Raji (cell line): ENCODE measurements around the gene PATJ.

Experiments
- POLR2A ChIP-seq: IDR thresholded peaks from 2 replicates; pipeline ENCODE4 v1.6.1; 2011; ENCODE audit warnings: low read depth, low read length, control low read depth; ENCODE audit not compliant: insufficient read depth

The PATJ gene

GRCh38 chr1:61953790-61954150, 211.5 kb downstream of the PATJ start:
- no peak for TF ChIP-seq POLR2A

GRCh38 chr1:61955261-61955660, 213.0 kb downstream of the PATJ start:
- TF ChIP-seq POLR2A, result no peak

DNA sequence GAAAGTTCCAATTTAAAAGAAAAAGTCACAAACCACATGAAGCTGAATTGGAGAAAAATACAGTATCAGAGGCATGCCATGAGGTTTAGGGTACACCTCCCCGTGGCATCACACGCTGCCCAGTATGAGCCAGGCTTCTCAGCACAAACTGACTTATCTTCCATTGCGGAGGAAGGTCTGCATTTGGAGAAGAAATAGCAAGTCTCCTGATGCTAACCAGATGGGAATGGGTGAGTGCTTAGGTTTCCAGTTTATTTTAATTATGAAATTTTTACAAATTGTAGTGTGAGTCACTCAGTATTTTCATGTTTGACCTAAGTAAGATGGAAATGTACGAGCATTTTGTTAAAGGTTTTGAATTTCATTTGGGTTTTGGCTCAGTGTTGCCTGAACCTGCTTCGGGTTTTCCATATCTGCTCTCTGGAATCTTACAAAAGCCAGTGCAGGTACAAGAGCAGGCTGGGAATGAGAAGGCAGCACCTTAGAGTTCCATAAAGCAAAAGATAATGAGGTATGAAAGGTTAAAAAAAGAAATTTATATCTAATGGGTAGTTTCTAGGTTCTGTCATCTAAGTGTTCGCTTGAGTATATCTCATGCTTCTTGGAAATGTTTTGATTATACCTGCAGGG, 213.9 kb downstream of the PATJ start:
- no peak for TF ChIP-seq POLR2A

- TF ChIP-seq POLR2A, result no peak
Observed at GRCh38 chr1:61956784-61957183, 214.5 kb downstream of the PATJ start.

- TF ChIP-seq POLR2A, result no peak
Observed at GRCh38 chr1:61961009-61961408, 218.7 kb downstream of the PATJ start.

DNA sequence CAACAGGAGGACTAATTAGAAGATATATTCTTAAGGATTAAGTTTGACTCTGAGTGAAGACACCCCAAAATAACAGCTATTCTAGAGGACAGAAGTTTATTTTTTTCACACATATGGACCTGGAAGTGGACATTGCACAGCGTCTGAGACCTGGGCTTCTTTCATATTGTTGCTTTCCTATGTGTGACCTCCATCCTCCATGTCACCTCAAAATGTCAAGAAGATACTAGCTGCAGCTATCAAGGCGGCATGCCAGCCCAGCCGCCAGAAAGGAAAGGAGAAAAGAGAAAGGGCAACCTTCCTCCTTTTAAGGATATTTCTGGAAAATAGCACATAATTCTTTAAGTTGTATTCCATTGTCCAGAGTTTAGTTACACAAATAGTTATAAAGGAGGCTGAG, 220.4 kb downstream of the PATJ start:
- TF ChIP-seq POLR2A, result no peak

DNA sequence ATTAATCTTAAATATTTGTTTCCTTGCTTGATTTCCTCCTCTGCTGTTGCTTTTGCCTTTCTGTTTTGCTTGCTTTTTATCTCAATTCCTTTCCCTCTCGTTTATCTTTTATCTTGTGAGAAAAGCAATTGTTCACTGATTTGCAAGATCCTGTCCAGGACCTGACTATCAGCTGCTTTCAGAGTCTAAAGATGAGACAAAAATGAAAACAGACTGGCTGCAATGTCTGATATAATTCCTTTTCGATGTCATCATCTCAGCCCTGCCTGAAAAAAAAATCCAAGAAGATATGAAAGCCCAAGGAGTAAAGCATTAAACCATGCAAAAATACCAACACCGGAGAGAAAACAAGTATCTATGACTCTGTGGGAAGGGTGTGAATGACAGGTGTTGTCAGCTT, 225.5 kb downstream of the PATJ start:
- no peak for TF ChIP-seq POLR2A

- TF ChIP-seq POLR2A, result no peak
Observed at GRCh38 chr1:61968869-61969268, 226.6 kb downstream of the PATJ start.

GRCh38 chr1:61973100-61973837, 231.0 kb downstream of the PATJ start:
- no peak for TF ChIP-seq POLR2A

- no peak for TF ChIP-seq POLR2A
Observed at GRCh38 chr1:61975638-61976037, 233.4 kb downstream of the PATJ start.

DNA sequence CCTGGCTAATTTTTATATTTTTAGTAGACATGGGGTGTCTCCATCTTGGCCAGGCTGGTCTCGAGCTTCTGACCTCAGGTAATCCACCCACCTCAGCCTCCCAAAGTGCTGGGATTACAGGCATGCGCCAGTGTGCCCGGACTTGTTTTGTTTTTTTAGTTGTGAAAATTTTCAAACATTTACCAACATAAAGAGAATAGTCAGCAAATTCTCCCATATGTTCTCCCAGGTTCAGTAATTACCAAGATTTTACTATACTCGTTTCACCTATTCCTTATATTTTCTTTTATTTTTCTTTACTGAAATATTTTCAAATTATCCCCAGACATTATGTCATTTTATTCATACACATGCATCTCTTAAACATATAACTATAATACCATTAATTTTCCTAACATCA, 234.3 kb downstream of the PATJ start:
- no peak for TF ChIP-seq POLR2A

DNA sequence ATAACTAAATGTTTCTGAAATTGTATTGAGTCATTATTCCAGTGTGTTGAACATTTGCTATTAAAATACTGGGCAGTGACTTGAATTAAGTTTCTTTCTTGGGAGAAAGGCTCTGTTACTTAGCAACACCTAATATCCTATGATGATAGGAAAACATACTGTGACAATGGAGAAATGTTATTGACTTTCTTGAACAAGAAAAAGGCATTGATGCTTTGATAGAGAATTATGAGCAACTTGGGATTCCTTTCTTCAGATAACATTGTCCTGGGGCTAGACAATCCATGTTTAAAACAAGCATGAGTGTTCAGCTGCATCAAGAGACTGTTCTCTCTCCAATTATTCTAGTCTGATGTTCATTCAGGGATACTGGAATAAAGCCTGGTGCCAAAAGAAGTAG, 236.5 kb downstream of the PATJ start:
- no peak for TF ChIP-seq POLR2A

DNA sequence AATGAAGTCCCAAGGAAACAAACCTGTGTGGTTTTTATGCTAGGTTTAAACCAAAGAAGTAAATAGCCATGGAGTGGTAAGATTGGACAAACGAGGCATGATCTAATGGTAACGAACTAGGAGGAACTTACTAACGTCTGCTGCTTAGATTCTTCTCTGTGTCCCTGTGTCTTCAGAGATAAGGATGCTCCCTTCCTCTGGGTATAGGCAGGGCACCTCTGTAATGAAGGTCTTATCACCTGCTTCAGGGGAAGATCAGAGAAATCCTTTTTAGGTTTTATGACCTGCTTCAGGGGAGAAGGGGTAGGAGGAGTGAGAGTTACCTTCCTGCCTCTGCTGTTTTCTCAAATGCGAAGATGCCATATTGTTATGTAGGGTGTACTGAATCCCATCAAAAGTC, 237.4 kb downstream of the PATJ start:
- no peak for TF ChIP-seq POLR2A

GRCh38 chr1:61980561-61980960, 238.3 kb downstream of the PATJ start:
- TF ChIP-seq POLR2A, result no peak

GRCh38 chr1:61981870-61982660, 239.8 kb downstream of the PATJ start:
- TF ChIP-seq POLR2A, result no peak

- no peak for TF ChIP-seq POLR2A
Observed at GRCh38 chr1:61983236-61983635, 241.0 kb downstream of the PATJ start.
